Spleen (tissue), 11 donors: Measurements from ENCODE around the gene DTNBP1. TPM values are rescaled to one million over a fixed set of nuclear protein-coding genes. Genes with fewer than 3 reads are reported as not detected.
A peak's percentile ranks its signal among the peaks of the same experiment; 100 is the strongest.

Source experiments
- DNase-seq: peaks from one replicate; pipeline ENCODE4 v3.0.0-alpha.2; 2020
- H3K27ac ChIP-seq, 8 donors: fragments of 200-600 bp; sonication (generic) in 7 of 8; 1 replicate in 4 of 8; 2 replicates in 4 of 8; pipeline versions ENCODE4 v1.5.0 to v1.8.0; 2016 to 2021; ENCODE audit warnings: inconsistent platforms in 4 of 8, mild to moderate bottlenecking in 4 of 8, moderate library complexity in 1 of 8
- H3K27me3 ChIP-seq, 7 donors: fragments of 200-600 bp; sonication (generic) in 6 of 7; replicated peaks in 1 of 7; 1 replicate in 4 of 7; 2 replicates in 3 of 7; pipeline versions ENCODE4 v1.5.0 to v1.8.0; 2016 to 2021; ENCODE audit warnings: inconsistent platforms in 3 of 7, mild to moderate bottlenecking in 1 of 7
- H3K36me3 ChIP-seq, 6 donors: fragments of 200-600 bp; sonication (generic) in 5 of 6; 1 replicate in 4 of 6; 2 replicates in 2 of 6; pipeline versions ENCODE4 v1.5.0 to v1.8.0; 2016 to 2021; ENCODE audit warnings: inconsistent platforms in 2 of 6
- H3K4me1 ChIP-seq, 6 donors: fragments of 200-600 bp; sonication (generic) in 5 of 6; 1 replicate in 3 of 6; 2 replicates in 3 of 6; pipeline versions ENCODE4 v1.5.0 to v1.8.0; 2016 to 2021; ENCODE audit warnings: inconsistent platforms in 3 of 6
- H3K4me3 ChIP-seq, 8 donors: fragments of 200-600 bp; sonication (generic) in 7 of 8; 1 replicate in 4 of 8; 2 replicates in 4 of 8; pipeline versions ENCODE4 v1.5.0 to v1.8.0; 2016 to 2021; ENCODE audit warnings: inconsistent platforms in 4 of 8, mild to moderate bottlenecking in 4 of 8, moderate library complexity in 2 of 8
- H3K9me3 ChIP-seq, 8 donors: fragments of 200-600 bp; sonication (generic) in 7 of 8; 1 replicate in 4 of 8; 2 replicates in 4 of 8; pipeline versions ENCODE4 v1.5.0 to v1.8.0; 2016 to 2021; ENCODE audit warnings: inconsistent platforms in 4 of 8
- POLR2A ChIP-seq, 3 donors: fragments of 450-650 bp; IDR thresholded peaks; one replicate each; pipeline ENCODE4 v1.5.1; 2017; ENCODE audit warnings: antibody characterized with exemption in 3 of 3, mild to moderate bottlenecking in 1 of 3
- POLR2AphosphoS5 ChIP-seq, 3 donors: sonication (generic); formaldehyde crosslinking; IDR thresholded peaks; one replicate each; pipeline ENCODE4 v1.5.1; 2017; ENCODE audit warnings: antibody characterized with exemption in 3 of 3
- WGBS, 5 donors: extraction: QIAGEN DNeasy Blood & Tissue Kit in 3 of 5; methylation state at CpG; one replicate each; pipeline versions ENCODE4 v1.1.5 to v1.1.7; 2013 to 2018; 5-methylcytosine and 5-hydroxymethylcytosine counted together
- intact Hi-C: fragments of 100-400 bp; cut with DNase I; formaldehyde crosslinking; loops from one replicate; pipeline ENCODE4 v1.15.0; 2023; ENCODE audit warnings: low total_unique reads
- polyA plus RNA-seq, 3 donors: library from polyadenylated mRNA; stranded (reverse); fragments of 200-250 nt; gene quantifications; one replicate each; pipeline ENCODE4 v1.2.1, GENCODE V29; 2013
- total RNA-seq, 7 donors: library from RNA; depleted of rRNA in 3 of 7; stranded (reverse); fragments of >200 nt in 3 of 7; fragmentation: NEBNext Ultra II Directional in 4 of 7; extraction: Animal tissue kit (Norgen Biotek cat#: 25700) in 4 of 7; gene quantifications; one replicate each; pipeline versions ENCODE4 v1.1.0 to v1.2.1, GENCODE V29; 2016 to 2021
- TF ChIP-seq, protein P1 (sequence below), 11 experiments: fragments of 200-600 bp in 7 of 11; fragments of 450-650 bp in 4 of 11; sonication (generic) in 4 of 11; IDR thresholded peaks in 8 of 11; conservative IDR thresholded peaks in 3 of 11; 1 replicate in 7 of 11; 2 replicates in 4 of 11; pipeline versions ENCODE4 v1.4.0 to v1.8.0; 2016 to 2021; ENCODE audit warnings: antibody characterized with exemption in 11 of 11, inconsistent platforms in 4 of 11, mild to moderate bottlenecking in 1 of 11
- donor health status: healthy with polysubstance abuse.
- donor health status: DM: no; HTN: no; CAD: no; lungs with moderate emphysema.
- donor health status: DM: no; HTN: no; CAD: no.
- donor health status: Bipolar disorder and iron deficiency.
- donor health status: healthy.
- donor health status: DM: no; HTN: no; CAD: no.
- donor health status: DM: yes; HTN: yes; CAD: no.

The DTNBP1 gene
- total and polyA plus RNA-seq, 10 donors: 14.2 to 42.2 (median 32.3) TPM

- TF ChIP-seq, protein P1, sequence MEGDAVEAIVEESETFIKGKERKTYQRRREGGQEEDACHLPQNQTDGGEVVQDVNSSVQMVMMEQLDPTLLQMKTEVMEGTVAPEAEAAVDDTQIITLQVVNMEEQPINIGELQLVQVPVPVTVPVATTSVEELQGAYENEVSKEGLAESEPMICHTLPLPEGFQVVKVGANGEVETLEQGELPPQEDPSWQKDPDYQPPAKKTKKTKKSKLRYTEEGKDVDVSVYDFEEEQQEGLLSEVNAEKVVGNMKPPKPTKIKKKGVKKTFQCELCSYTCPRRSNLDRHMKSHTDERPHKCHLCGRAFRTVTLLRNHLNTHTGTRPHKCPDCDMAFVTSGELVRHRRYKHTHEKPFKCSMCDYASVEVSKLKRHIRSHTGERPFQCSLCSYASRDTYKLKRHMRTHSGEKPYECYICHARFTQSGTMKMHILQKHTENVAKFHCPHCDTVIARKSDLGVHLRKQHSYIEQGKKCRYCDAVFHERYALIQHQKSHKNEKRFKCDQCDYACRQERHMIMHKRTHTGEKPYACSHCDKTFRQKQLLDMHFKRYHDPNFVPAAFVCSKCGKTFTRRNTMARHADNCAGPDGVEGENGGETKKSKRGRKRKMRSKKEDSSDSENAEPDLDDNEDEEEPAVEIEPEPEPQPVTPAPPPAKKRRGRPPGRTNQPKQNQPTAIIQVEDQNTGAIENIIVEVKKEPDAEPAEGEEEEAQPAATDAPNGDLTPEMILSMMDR (IDR thresholded peaks at IDR 0.05 in 8 of 11, conservative IDR thresholded peaks at IDR 0.05 in 3 of 11): no peak
- peak in 1 of 3 donors; percentile 56 for TF ChIP-seq POLR2AphosphoS5 (IDR thresholded peaks at IDR 0.05)
- 93 to 99% (median 94%) methylated on average over 6 of the region's 6 CpGs for WGBS, 5 donors
- peak overlapping the region in 1 of 8 donors; percentile 76 for H3K27ac ChIP-seq
- DNase-seq: peak; percentile 72
- no peaks in the 10 kb centered on the region for H3K9me3 ChIP-seq
- peaks cover 0 to 54% (median 8%) of the 10 kb centered on the region in 6 donors for H3K4me1 ChIP-seq
- H3K36me3 ChIP-seq: peaks cover 0 to 100% (median 76%) of the 10 kb centered on the region in 6 donors
- H3K4me3 ChIP-seq: no peak overlapping the region
- intact Hi-C loops: no loop called here
- H3K27me3 ChIP-seq: no peaks in the 10 kb centered on the region
Measured at GRCh38 chr6:15510121-15510520, 152.7 kb downstream of the DTNBP1 start.

DNA sequence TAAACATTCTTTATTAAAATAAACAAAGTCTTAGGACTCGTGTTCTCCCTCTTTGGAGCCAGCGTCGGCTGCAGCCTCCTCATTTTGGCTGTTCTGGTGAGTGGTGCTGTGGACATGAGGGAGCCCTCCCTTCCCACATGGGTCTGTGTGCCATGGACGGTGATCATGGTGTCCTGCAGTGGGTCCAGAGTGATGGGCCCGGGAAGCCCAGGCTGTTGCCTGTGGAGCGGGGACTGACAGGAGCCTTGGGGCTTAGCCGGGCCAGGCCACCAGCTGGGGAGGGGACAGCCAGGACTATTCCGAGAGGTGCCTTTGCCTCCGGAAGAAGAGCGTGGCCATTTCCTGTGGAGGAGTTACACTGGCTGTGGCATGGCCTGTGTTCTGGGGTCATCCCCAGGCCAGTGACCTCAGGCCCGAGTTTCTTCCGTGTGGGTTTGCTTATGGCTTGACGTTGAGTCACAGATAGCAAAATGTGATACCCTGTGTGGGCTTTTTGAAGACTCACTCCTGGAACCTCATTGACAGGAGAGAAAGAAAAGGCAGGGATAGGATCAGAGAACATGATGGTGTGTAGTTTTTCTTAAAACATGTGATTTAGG lies 153.4 kb downstream of the DTNBP1 start:
- Histone ChIP-seq H3K4me1 (peaks cover 0 to 61% (median 12%) of the 10 kb centered on the region in 6 donors), H3K9me3 (no peaks in the 10 kb centered on the region), H3K27ac (peak overlapping the region in 3 of 8 donors; percentile 7 to 76 (median 69)), H3K36me3 (peaks cover 0 to 100% (median 73%) of the 10 kb centered on the region in 6 donors), H3K4me3 (no peak overlapping the region), H3K27me3 (no peaks in the 10 kb centered on the region)
- DNase-seq: peak; percentile 75
- intact Hi-C loops: no loop called here
- WGBS, 5 donors: 84 to 94% (median 89%) methylated on average over 13 of the region's 13 CpGs
- TF ChIP-seq POLR2A (IDR thresholded peaks at IDR 0.05): no peak
- TF ChIP-seq POLR2AphosphoS5 (IDR thresholded peaks at IDR 0.05): peak in 1 of 3 donors; percentile 43

DNA sequence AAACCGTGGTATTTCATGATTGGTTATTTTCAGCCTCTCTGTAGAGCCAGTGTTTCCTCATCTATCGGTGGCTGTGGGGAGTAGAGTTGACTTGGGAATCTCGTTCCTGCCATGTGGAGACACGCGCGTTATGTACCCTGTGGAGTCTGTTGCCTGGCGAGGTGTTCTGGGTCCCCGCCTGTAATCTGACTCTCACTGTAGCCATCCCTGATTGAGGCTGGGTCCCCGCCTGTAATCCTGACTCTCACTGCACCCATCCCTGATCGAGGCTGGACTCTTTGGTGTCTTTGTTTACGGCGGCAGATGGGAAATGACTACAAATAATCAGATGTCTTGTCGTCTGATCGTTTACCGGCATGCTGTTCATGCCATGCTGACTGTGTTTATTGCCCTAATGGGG lies 153.9 kb downstream of the DTNBP1 start:
- intact Hi-C loops: no loop called here
- H3K27ac ChIP-seq: peak overlapping the region in 5 of 8 donors; percentile 7 to 76 (median 69)
- no peaks in the 10 kb centered on the region for H3K9me3 ChIP-seq
- H3K36me3 ChIP-seq: peaks cover 0 to 100% (median 68%) of the 10 kb centered on the region in 6 donors
- WGBS, 5 donors: 89 to 95% (median 94%) methylated on average over 13 to 15 of the region's 15 CpGs
- H3K27me3 ChIP-seq: no peaks in the 10 kb centered on the region
- peak; percentile 55 for DNase-seq
- TF ChIP-seq POLR2A (IDR thresholded peaks at IDR 0.05) (no peak), POLR2AphosphoS5 (IDR thresholded peaks at IDR 0.05) (no peak)
- TF ChIP-seq, protein P1 (IDR thresholded peaks at IDR 0.05 in 8 of 11, conservative IDR thresholded peaks at IDR 0.05 in 3 of 11): no peak
- peaks cover 0 to 66% (median 15%) of the 10 kb centered on the region in 6 donors for H3K4me1 ChIP-seq
- H3K4me3 ChIP-seq: peak overlapping the region in 1 of 8 donors; percentile 27

DNA sequence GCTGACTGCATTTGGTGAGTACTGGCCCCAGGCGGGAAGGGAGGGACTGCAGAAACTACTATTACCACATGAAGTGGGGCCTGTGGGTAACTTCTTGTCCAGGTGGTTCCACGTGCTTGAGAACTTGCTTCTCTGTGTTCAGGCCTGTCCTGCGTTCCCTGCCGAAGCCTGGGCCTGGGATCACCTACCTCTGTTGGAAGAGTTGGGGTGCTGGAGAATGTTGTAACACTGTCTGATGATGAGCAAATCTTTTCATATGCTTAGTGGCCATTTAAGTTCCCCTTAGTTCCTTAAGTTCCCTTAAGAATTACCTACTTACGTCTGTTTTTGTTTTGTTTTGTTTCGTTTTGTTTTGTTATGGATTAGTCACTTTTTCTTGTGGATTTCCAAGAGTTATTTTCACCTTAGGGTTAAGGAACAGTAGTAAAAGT lies 154.4 kb downstream of the DTNBP1 start:
- DNase-seq: peak; percentile 70
- WGBS, 5 donors: 57 to 89% (median 83%) methylated on average over 6 of the region's 6 CpGs
- intact Hi-C loops: no loop called here

More for the DNA sequence above, 154.4 kb downstream of the DTNBP1 start:
- Histone ChIP-seq H3K27me3 (no peaks in the 10 kb centered on the region), H3K4me1 (peaks cover 0 to 70% (median 15%) of the 10 kb centered on the region in 6 donors), H3K9me3 (no peaks in the 10 kb centered on the region), H3K27ac (peak overlapping the region in 5 of 8 donors; percentile 7 to 76 (median 69)), H3K4me3 (peak overlapping the region in 1 of 8 donors; percentile 27), H3K36me3 (peaks cover 0 to 100% (median 64%) of the 10 kb centered on the region in 6 donors)
- TF ChIP-seq, protein P1 (IDR thresholded peaks at IDR 0.05 in 8 of 11, conservative IDR thresholded peaks at IDR 0.05 in 3 of 11): no peak
- TF ChIP-seq POLR2AphosphoS5 (IDR thresholded peaks at IDR 0.05): no peak
- no peak for TF ChIP-seq POLR2A (IDR thresholded peaks at IDR 0.05)
